Superior temporal gyrus (tissue), 1 donor: Measurements from ENCODE around the gene PEX16.

Source experiments
- DNase-seq: peaks from one replicate; pipeline ENCODE4 v3.0.0-alpha.2; 2016; ENCODE audit errors: extremely low spot score

The PEX16 gene

DNA sequence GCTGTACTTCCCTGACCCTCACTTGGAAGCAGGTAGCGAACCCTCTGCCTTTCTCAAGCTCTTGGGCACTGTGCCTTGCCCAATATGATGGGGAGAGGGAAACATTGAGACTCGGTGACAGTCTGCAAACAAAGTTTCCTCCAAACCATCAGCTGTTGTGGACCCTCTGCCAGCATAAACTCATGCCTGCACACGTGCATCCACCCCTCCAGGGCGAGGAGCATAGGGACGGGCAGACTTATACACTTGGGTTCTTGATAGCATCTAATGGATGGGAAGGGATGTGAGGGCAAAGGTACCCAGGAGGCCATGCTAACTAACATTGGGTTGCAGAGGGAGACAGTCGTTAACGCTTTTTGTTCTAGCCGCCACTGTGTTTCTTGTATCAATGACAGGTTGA is 40.5 kb downstream of the PEX16 start:
- no peak for DNase-seq

DNA sequence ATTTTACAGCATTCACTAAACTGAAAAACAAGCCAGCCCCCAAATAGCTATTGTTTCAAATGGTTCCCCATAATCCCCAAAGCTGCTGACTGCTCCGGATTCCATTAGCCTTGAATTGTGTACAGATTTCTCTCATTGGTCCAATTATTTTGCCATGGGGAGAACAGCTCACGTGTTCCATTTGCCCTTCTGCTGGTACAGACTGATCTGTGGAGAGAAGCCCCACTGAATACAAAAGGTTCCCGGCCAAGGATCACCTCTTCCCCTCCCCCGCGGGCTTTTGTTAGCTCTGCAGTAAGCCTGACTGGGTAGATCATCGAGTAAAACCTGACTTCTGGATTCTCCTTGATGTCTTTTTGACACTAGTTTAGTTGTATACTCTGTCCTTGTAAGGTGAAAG is 41.3 kb downstream of the PEX16 start:
- DNase-seq, result no peak

DNA sequence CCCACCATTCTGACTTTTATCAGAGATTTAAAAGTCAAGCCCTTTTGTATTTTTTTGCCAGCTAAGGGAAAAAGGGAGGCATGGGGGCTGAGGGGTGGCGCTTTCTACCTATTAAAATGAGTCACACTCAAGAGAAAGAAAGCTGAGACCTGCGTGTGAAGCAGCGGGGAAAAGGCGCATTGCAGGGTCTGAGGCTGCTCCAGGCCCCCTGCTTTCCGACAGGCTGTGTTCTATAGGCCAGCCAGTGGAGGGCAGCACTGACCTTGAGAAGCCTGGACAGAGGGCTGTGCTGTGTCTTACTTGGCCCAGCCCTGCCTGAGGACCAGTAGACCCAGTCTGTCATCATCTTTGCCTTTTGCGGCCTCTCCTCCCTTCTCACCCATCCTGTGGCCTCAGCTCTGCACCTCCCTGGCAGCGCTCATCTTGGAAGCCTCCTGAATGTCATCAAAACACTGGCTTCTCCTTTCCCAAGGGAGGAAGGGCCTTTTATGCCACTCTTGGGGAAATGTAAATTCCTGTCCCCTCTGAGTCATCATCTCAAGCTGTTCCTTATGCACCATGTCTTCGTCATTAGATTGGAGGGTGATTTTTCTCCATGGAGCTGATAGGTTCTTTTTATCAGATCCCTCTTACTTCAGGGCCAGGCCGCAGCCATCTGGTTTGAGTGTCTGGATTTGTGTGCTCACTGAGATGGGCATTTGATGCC is 44.9 kb downstream of the PEX16 start:
- peak; percentile 86 for DNase-seq

- no peak for DNase-seq
Measured at GRCh38 chr11:45871638-45872037, 46.0 kb downstream of the PEX16 start.

- no peak for DNase-seq
Measured at GRCh38 chr11:45870706-45871105, 47.0 kb downstream of the PEX16 start.

GRCh38 chr11:45869551-45869950 is 48.1 kb downstream of the PEX16 start:
- DNase-seq, result no peak

- DNase-seq, result no peak
Measured at GRCh38 chr11:45864041-45864440, 53.6 kb downstream of the PEX16 start.

- DNase-seq, result no peak
Measured at GRCh38 chr11:45860764-45861510, 56.7 kb downstream of the PEX16 start.

GRCh38 chr11:45860348-45860747 is 57.3 kb downstream of the PEX16 start:
- no peak for DNase-seq
